Smooth muscle cell (in vitro differentiated cells): ENCODE data around the gene TEKT2. TPM values are rescaled to one million over a fixed set of nuclear protein-coding genes. Genes with fewer than 3 reads are reported as not detected.

ENCODE experiments used
- DNase-seq: peaks from one replicate; lab custom pipeline; 2025; ENCODE audit not compliant: unreplicated experiment; lab: John Stamatoyannopoulos, UW
- H2AFZ ChIP-seq: fragments of 200-600 bp; sonication (generic); 2 replicates; pipeline ENCODE4 v1.6.0; 2016; ENCODE audit warnings: antibody characterized with exemption, low read depth, mild to moderate bottlenecking
- H3F3A ChIP-seq: fragments of 200-600 bp; sonication (generic); 2 replicates; pipeline ENCODE4 v1.6.0; 2017; ENCODE audit warnings: antibody characterized with exemption, low read depth
- H3K27ac ChIP-seq: fragments of 200-600 bp; sonication (generic); 2 replicates; pipeline ENCODE4 v1.5.1; 2016; ENCODE audit warnings: low read depth, mild to moderate bottlenecking
- H3K27me3 ChIP-seq: fragments of 200-600 bp; sonication (generic); 2 replicates; pipeline ENCODE4 v1.6.1; 2016; ENCODE audit warnings: low read depth, mild to moderate bottlenecking
- H3K36me3 ChIP-seq: fragments of 200-600 bp; sonication (generic); 2 replicates; pipeline ENCODE4 v1.5.1; 2016; ENCODE audit warnings: low read depth
- H3K4me1 ChIP-seq: fragments of 200-600 bp; sonication (generic); 2 replicates; pipeline ENCODE4 v1.5.1; 2016; ENCODE audit warnings: low read depth
- H3K4me2 ChIP-seq: fragments of 200-600 bp; sonication (generic); 2 replicates; pipeline ENCODE4 v1.6.0; 2016; ENCODE audit warnings: mild to moderate bottlenecking
- H3K4me3 ChIP-seq: fragments of 200-600 bp; sonication (generic); 2 replicates; pipeline ENCODE4 v1.5.1; 2016; ENCODE audit warnings: mild to moderate bottlenecking
- H3K79me2 ChIP-seq: fragments of 200-600 bp; sonication (generic); 2 replicates; pipeline ENCODE4 v1.6.0; 2016; ENCODE audit warnings: low read depth, mild to moderate bottlenecking
- H3K9ac ChIP-seq: fragments of 200-600 bp; sonication (generic); 2 replicates; pipeline ENCODE4 v1.6.0; 2016; ENCODE audit warnings: low read depth
- H3K9me3 ChIP-seq: fragments of 200-600 bp; sonication (generic); replicated peaks from 2 replicates; pipeline ENCODE4 v1.5.1; 2016; ENCODE audit warnings: low read depth
- H4K20me1 ChIP-seq: fragments of 200-600 bp; sonication (generic); 2 replicates; pipeline ENCODE4 v1.6.0; 2016; ENCODE audit warnings: low read depth
- CTCF ChIP-seq: fragments of 200-600 bp; sonication (generic); IDR thresholded peaks from 2 replicates; pipeline ENCODE4 v1.5.1; 2017; ENCODE audit warnings: borderline replicate concordance, mild to moderate bottlenecking, antibody characterized with exemption; ENCODE audit not compliant: insufficient read depth, poor library complexity, severe bottlenecking
- WGBS: methylation state at CpG from one replicate; pipeline ENCODE4 v1.1.7; 2016; ENCODE audit warnings: low lambda C conversion rate; 5-methylcytosine and 5-hydroxymethylcytosine counted together
- polyA plus RNA-seq: library from polyadenylated mRNA; unstranded; fragments of >200 nt; fragmentation: Nextera tagmentation; extraction: Ambion mirVana; gene quantifications from 2 replicates; pipeline ENCODE4 v1.2.1, GENCODE V29; 2016
- total RNA-seq: library from RNA; depleted of rRNA; stranded (reverse); fragments of >200 nt; gene quantifications from 2 replicates; pipeline ENCODE4 v1.2.3, GENCODE V29; 2014

TEKT2 gene
- total and polyA plus RNA-seq, 2 experiments from 2014 or later: 0.27 to 0.85 TPM

GRCh38 chr1:36083219-36083618 is 675 bp upstream of the TEKT2 start:
- no peak for TF ChIP-seq CTCF
- H3K9ac ChIP-seq: no peak overlapping the region
- H3K4me2 ChIP-seq: peak overlapping the region; percentile 98
- no peak overlapping the region for H2AFZ ChIP-seq
- H4K20me1 ChIP-seq: no peaks in the 10 kb centered on the region
- H3K36me3 ChIP-seq: no peaks in the 10 kb centered on the region
- WGBS: 92% methylated on average over 13 of the region's 13 CpGs
- H3F3A ChIP-seq: no peaks in the 10 kb centered on the region
- no peak overlapping the region for H3K27ac ChIP-seq
- no peaks in the 10 kb centered on the region for H3K79me2 ChIP-seq
- no peak overlapping the region for H3K4me3 ChIP-seq
- no peak for DNase-seq
- H3K9me3 ChIP-seq: no peaks in the 10 kb centered on the region
- H3K4me1 ChIP-seq: peaks cover 15% of the 10 kb centered on the region
- H3K27me3 ChIP-seq: no peaks in the 10 kb centered on the region

GRCh38 chr1:36084497-36085115 is 712 bp downstream of the TEKT2 start:
- peak overlapping the region; percentile 90 for H3K9ac ChIP-seq
- 75% methylated on average over 19 of the region's 19 CpGs for WGBS
- no peak for TF ChIP-seq CTCF

GRCh38 chr1:36085126-36085525 is 1.2 kb downstream of the TEKT2 start:
- 95% methylated on average over 9 of the region's 9 CpGs for WGBS

More at GRCh38 chr1:36084497-36085115, 712 bp downstream of the TEKT2 start:
- H3K9me3 ChIP-seq: no peaks in the 10 kb centered on the region
- no peak for DNase-seq
- H3K27me3 ChIP-seq: no peaks in the 10 kb centered on the region
- H3K36me3 ChIP-seq: no peaks in the 10 kb centered on the region
- peaks cover 23% of the 10 kb centered on the region for H3K4me1 ChIP-seq
- no peaks in the 10 kb centered on the region for H3F3A ChIP-seq
- no peak overlapping the region for H3K27ac ChIP-seq
- H3K4me2 ChIP-seq: peak overlapping the region; percentile 98
- H4K20me1 ChIP-seq: no peaks in the 10 kb centered on the region
- H2AFZ ChIP-seq: peak overlapping the region; percentile 86
- peak overlapping the region; percentile 76 for H3K4me3 ChIP-seq
- peaks cover 8% of the 10 kb centered on the region for H3K79me2 ChIP-seq

More at GRCh38 chr1:36085126-36085525, 1.2 kb downstream of the TEKT2 start:
- Histone ChIP-seq H4K20me1 (no peaks in the 10 kb centered on the region), H3K79me2 (peaks cover 13% of the 10 kb centered on the region), H3K4me2 (no peak overlapping the region), H3K27ac (no peak overlapping the region), H3K4me1 (peaks cover 28% of the 10 kb centered on the region), H3K27me3 (no peaks in the 10 kb centered on the region), H3K36me3 (no peaks in the 10 kb centered on the region), H3K9me3 (no peaks in the 10 kb centered on the region), H3F3A (no peaks in the 10 kb centered on the region), H2AFZ (no peak overlapping the region), H3K9ac (no peak overlapping the region), H3K4me3 (no peak overlapping the region)
- DNase-seq: no peak
- no peak for TF ChIP-seq CTCF
